COLO829 (cell line): ENCODE data around the gene NPAS1.

Source experiments
- DNase-seq: peaks from one replicate; pipeline ENCODE4 v3.0.0; 2012; ENCODE audit warnings: low spot score

NPAS1 gene

DNA sequence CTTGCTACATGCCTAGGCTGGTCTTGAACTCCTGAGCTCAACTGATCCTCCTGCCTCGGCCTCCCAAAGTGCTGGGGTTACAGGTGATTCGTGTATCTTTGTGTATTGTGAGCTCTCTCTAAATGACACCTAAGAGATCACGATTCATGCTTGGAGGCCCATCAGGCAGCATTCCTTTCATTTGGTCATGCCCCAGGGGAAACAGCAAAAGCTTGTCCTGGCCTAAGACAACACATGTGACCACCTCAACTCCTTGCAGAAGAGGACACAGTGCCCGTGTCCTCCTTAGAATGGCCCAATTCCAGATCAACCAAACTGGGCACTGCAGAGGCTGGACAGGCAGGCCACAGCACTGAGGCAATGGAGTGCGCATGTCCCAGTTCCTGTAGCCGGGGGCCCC, 61.5 kb downstream of the NPAS1 start:
- no peak for DNase-seq

DNA sequence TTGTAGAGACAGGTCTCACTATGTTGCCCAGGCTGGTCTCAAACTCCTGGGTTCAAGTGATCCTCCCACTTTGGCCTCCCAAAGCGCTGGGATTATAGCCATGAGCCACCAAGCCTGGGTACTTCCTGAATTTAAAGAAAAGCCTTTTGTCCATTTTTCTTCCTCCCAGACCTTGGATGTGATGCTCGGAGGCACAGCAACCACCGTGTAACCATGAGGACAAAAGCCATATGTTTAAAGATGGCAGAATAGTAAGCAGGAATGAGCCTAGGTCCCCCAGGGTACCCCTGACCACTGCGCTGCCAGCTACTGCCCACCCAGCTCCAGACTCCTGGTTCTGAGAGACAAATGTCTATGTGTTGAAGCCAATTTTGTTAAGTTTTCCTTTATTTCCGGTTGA, 62.9 kb downstream of the NPAS1 start:
- no peak for DNase-seq

DNA sequence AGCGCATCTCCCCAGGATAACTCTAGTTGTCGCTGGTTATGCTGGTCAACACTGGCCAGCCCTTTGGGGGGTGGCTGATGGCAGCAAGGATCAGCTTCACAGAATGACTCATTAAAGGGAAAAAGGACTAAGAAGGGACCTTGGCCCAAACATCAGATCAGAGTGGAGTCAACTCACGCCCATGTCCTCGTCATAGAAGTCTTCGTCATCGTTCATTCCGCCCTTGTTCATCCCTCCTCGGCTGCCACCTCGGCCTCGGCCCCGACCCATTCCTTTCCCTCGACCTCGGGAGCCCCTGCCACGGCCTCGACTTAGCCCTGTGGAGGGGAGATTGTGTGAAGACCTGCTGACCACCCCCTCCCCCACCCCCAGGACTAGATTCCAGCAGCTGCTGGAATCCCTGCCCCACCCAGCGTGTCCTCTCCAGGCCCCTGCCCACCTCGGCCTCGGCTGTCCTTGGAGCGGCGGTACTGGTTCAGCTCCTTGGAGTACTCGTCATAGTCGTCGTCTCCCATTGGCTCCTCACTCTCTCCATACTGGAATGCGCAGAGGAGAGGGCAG, 65.3 kb downstream of the NPAS1 start:
- DNase-seq = no peak

DNA sequence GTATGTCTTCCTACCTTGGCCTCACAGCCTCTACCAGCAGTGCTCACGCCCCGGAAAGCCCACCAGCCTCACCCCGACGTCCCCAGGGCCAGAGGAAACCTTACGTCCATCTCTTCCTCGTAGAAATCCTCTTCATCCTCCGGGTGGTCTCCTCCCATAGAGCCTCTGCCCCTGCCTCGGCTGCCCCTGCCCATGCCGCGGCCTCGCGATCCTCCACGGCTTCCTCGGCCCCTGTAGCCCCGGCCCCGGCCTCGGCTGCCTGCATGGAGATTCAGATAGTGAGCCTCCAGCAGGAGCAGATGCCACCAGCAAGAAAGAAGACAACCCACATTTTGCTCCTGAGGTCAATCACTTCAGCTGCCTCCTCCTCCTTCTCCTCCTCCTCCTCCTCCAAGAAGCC, 66.6 kb downstream of the NPAS1 start:
- no peak for DNase-seq

DNA sequence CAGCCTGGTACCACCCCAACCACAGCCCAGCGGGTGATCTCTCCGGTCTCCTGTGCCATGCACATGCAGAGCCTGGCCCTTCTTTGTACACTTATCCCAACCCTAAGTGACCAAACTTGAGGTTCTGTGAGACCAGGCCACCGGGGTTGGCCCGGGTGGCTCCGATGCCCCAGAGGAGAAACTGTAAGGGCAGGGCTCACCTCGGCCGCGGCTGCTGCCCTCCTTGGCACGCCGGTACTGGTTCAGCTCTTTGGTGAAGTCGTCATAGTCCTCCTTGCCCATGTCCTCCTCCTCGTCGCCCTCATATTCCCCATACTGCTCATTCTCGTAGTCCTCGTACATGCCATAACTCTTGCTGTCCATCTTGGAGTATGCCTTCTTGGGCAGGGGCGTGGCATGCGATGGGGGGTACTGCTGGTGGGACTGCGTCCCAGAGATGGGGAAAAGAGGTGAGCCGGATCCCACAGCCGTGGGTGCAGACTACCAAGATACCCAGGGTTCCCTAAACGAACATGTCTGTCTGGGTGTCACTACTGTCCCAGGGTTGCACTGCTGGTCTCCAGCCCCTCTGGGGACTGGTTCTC, 70.2 kb downstream of the NPAS1 start:
- DNase-seq = no peak

DNA sequence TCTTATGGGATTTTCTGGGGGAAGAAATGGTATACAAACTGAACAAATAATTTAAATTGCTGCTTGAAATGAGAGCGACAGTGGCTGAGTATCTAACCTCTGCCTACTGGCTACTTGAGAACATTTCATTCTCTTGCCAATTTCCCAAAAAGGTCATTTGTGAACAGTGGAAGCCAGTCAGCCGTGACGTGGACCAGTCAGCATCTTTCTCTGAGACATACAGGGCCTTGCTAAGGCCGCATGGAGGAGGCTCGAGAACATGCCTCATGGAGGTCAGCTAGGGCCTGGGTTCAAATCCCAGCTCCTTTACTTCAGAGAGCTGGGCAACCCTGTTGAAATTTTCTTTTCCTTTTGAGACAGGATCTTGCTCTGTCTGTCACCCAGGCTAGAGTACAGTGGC, 73.6 kb downstream of the NPAS1 start:
- DNase-seq = no peak

DNA sequence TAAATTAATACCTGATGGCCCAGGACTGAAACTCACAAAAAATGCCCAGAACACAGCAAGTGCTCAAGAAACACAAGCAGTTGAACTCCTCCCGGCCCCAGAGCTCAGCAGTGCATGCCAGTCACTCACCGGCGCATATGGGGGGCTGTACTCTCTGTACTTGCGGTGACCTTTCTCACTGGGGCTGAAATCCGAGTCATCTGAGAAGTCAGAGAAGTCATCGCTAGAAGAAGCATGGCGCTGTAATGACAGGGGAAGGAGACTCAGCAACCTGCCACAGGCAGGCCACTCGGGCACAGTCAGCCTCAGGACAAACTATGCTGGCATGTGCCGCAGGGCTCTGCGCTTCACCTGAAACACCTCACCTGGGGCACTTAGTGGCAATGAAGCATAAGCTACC, 74.2 kb downstream of the NPAS1 start:
- DNase-seq = no peak

DNA sequence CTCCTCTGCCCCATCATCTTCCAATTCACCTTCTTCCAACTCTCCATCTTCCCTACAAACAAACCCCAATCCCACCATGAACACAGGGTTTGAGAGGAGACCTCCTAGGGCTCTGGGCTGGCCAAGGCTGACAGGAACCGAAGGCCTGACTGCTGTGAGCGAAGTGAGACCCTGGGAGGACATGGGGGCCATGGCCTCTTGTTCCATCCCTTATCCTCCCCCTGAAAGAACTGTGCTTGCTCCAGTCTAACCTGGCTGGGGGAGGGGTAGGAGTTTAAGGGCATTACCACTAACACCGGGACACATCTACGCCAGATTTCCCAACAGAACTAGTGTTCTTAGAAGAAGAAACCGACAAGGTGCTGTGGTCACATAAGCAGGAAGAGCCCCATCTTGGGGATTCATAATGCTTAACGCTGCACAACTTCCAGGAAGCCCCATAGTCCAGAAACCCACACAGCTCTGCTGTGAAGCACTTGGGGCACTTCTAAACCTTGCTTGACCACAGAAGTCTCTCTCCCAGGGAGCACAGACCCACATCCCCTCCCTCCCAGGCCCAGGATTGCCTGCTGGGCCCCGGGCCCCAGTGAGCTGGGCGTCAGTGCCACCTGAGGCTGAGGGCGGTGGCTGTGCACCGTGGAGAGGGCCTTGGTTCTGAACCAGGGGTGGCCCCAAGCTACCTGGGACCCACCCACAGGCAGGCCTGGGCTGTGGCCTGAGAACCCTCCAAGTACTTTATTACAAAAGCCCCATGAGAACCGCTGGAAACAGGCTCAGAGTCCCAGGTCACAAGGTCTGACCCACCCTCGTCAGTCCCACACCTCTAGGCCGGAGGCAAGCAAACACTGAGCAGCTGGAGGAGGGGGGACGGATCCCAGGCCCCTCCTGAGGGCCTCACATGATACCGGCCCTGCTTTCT, 75.2 kb downstream of the NPAS1 start:
- no peak for DNase-seq
